A673 (cell line): ENCODE measurements around the gene DNAH10. TPM values are rescaled to one million over a fixed set of nuclear protein-coding genes. Genes with fewer than 3 reads are reported as not detected.

Experiments used
- BruUV-seq: library from RNA; stranded (reverse); fragments of 400-500 nt; replicated peaks from 2 replicates; lab custom pipeline; 2021; lab: Mats Ljungman, UMichigan
- CTCF ChIA-PET: fragments of 300-600 bp; sonication (Branson Sonifier 250); formaldehyde crosslinking; loops from one replicate; lab custom pipeline; 2022; ENCODE audit warnings: antibody characterized with exemption; lab: Charles Lee
- POLR2A ChIA-PET: fragments of 300-600 bp; sonication (Branson Sonifier 250); formaldehyde crosslinking; loops from one replicate; lab custom pipeline; 2022; ENCODE audit warnings: antibody characterized with exemption; ENCODE audit not compliant: low non-redundant PET; lab: Charles Lee
- DNase-seq: peaks from one replicate; pipeline ENCODE4 v3.0.0-alpha.2; 2015; ENCODE audit warnings: low spot score
- H3K27ac ChIP-seq: fragments of 200-600 bp; sonication (generic); 2 replicates; pipeline ENCODE4 v1.5.1; 2016; ENCODE audit warnings: mixed run types, low read depth, mild to moderate bottlenecking, mixed read lengths, antibody characterized with exemption, low read length; ENCODE audit not compliant: poor library complexity, severe bottlenecking
- H3K27me3 ChIP-seq: fragments of 200-600 bp; sonication (generic); replicated peaks from 2 replicates; pipeline ENCODE4 v1.6.1; 2017; ENCODE audit warnings: mixed run types, low read depth, mild to moderate bottlenecking, mixed read lengths, antibody characterized with exemption, low read length; ENCODE audit not compliant: insufficient read depth, poor library complexity
- H3K36me3 ChIP-seq: fragments of 200-600 bp; sonication (generic); 2 replicates; pipeline ENCODE4 v1.6.1; 2016; ENCODE audit warnings: mixed run types, mild to moderate bottlenecking, mixed read lengths, antibody characterized with exemption, low read length; ENCODE audit not compliant: insufficient read depth, poor library complexity, severe bottlenecking
- H3K4me1 ChIP-seq: fragments of 200-600 bp; sonication (generic); 2 replicates; pipeline ENCODE4 v1.6.1; 2017; ENCODE audit warnings: mixed run types, mild to moderate bottlenecking, mixed read lengths, antibody characterized with exemption, low read length; ENCODE audit not compliant: insufficient read depth, poor library complexity, severe bottlenecking
- H3K4me3 ChIP-seq: fragments of 200-600 bp; sonication (generic); 2 replicates; pipeline ENCODE4 v1.5.1; 2016; ENCODE audit warnings: low read depth, mixed run types, mild to moderate bottlenecking, mixed read lengths, low read length; ENCODE audit not compliant: poor library complexity, severe bottlenecking
- H3K9me3 ChIP-seq: fragments of 200-600 bp; sonication (generic); 2 replicates; pipeline ENCODE4 v1.6.1; 2016; ENCODE audit warnings: mixed run types, low read depth, mild to moderate bottlenecking, mixed read lengths, antibody characterized with exemption, low read length; ENCODE audit not compliant: poor library complexity, severe bottlenecking
- CTCF ChIP-seq: fragments of 300-800, 200-600 bp; sonication (generic); conservative IDR thresholded peaks from 2 replicates; pipeline ENCODE4 v1.5.1; 2017; ENCODE audit warnings: low read depth, mild to moderate bottlenecking, antibody characterized with exemption, low read length, moderate library complexity, mixed read lengths
- EZH2 ChIP-seq: fragments of 200-600 bp; sonication (generic); IDR thresholded peaks from 2 replicates; pipeline ENCODE4 v1.6.1; 2017; ENCODE audit warnings: borderline replicate concordance, low read depth, mild to moderate bottlenecking, mixed read lengths, antibody characterized with exemption, low read length; ENCODE audit not compliant: poor library complexity, severe bottlenecking
- intact Hi-C: fragments of 100-400 bp; cut with micrococcal nuclease; formaldehyde crosslinking; loops from one replicate; pipeline ENCODE4 v1.10.0; 2022; ENCODE audit not compliant: unreplicated experiment
- total RNA-seq: library from RNA; stranded (reverse); gene quantifications from 2 replicates; pipeline ENCODE4 v1.2.3, GENCODE V29; 2021

DNAH10 gene
- total RNA-seq, 1 experiment from 2014 or later = 1.1 TPM

- DNase-seq = no peak
- no peaks in the 10 kb centered on the region for H3K9me3 ChIP-seq
- H3K27ac ChIP-seq = no peak overlapping the region
- no peaks in the 10 kb centered on the region for H3K4me1 ChIP-seq
- H3K36me3 ChIP-seq = no peaks in the 10 kb centered on the region
- BruUV-seq = no TSS peak
- ChIA-PET CTCF (no interaction called here), POLR2A (no interaction called here)
- H3K4me3 ChIP-seq = no peak overlapping the region
- intact Hi-C loops = no loop called here
- TF ChIP-seq CTCF = no peak
- no peak for TF ChIP-seq EZH2
- H3K27me3 ChIP-seq = no peaks in the 10 kb centered on the region
Observed at GRCh38 chr12:123935956-123936355, 173.9 kb downstream of the DNAH10 start.

GRCh38 chr12:123936471-123936870 lies 174.4 kb downstream of the DNAH10 start:
- no peaks in the 10 kb centered on the region for H3K4me1 ChIP-seq
- H3K9me3 ChIP-seq = no peaks in the 10 kb centered on the region
- TSS peak; percentile 50 for BruUV-seq
- no peaks in the 10 kb centered on the region for H3K36me3 ChIP-seq
- POLR2A ChIA-PET = no interaction called here
- CTCF ChIA-PET = no interaction called here
- DNase-seq = no peak
- H3K27me3 ChIP-seq = no peaks in the 10 kb centered on the region
- intact Hi-C loops = no loop called here
- no peak overlapping the region for H3K27ac ChIP-seq
- TF ChIP-seq CTCF (no peak), EZH2 (no peak)
- H3K4me3 ChIP-seq = no peak overlapping the region

GRCh38 chr12:123936956-123937706 lies 175.0 kb downstream of the DNAH10 start:
- Histone ChIP-seq H3K27ac (no peak overlapping the region), H3K4me3 (no peak overlapping the region), H3K27me3 (no peaks in the 10 kb centered on the region), H3K4me1 (no peaks in the 10 kb centered on the region), H3K9me3 (no peaks in the 10 kb centered on the region), H3K36me3 (no peaks in the 10 kb centered on the region)
- TF ChIP-seq CTCF (no peak), EZH2 (no peak)
- BruUV-seq = no TSS peak
- no peak for DNase-seq
- ChIA-PET CTCF (no interaction called here), POLR2A (no interaction called here)
- intact Hi-C loops = no loop called here
